SK-N-SH treated with all-trans-retinoic acid at 6 μM for 48 hours (cell line): ENCODE data around the gene ASAP2.

Source experiments
- ATAC-seq: fragments of 200-7000 bp; cut with Tn5 transposase; 3 replicates; pipeline ENCODE4 v1.9.1; 2020; ENCODE audit warnings: mild to moderate bottlenecking, moderate library complexity
- TCF4 ChIP-seq: fragments of 250-450 bp; sonication (Bioruptor Pico); IDR thresholded peaks from 2 replicates; pipeline ENCODE4 v1.8.0; 2021; ENCODE audit warnings: mild to moderate bottlenecking, moderate library complexity, borderline replicate concordance
- ZNF8 ChIP-seq: fragments of 450-650 bp; formaldehyde crosslinking; IDR thresholded peaks from 2 replicates; pipeline ENCODE4 v1.5.0; 2020; ENCODE audit warnings: mild to moderate bottlenecking, moderate library complexity

Gene ASAP2

GRCh38 chr2:9451231-9451630, 244.6 kb downstream of the ASAP2 start:
- no peak for TF ChIP-seq ZNF8 (CRISPR knock-in tag)
- TF ChIP-seq TCF4 (CRISPR knock-in tag) = no peak
- ATAC-seq = no peak
